Keratinocyte (primary cell): Measurements from ENCODE around the gene ADAT3.

Experiments used
- CTCF ChIP-seq, 3 experiments: IDR thresholded peaks in 1 of 3; conservative IDR thresholded peaks in 1 of 3; optimal IDR thresholded peaks in 1 of 3; 2 replicates in 2 of 3; 3 replicates in 1 of 3; pipeline versions ENCODE3 to v1.5.1; 2011; ENCODE audit warnings: low read length in 3 of 3, mild to moderate bottlenecking in 3 of 3, moderate library complexity in 2 of 3, control low read depth in 1 of 3, inconsistent platforms in 1 of 3; ENCODE audit not compliant: insufficient read depth in 2 of 3; ENCODE audit errors: extremely low read depth in 1 of 3
- EZH2 ChIP-seq: IDR thresholded peaks from one replicate; pipeline ENCODE4 v1.6.1; 2012; ENCODE audit warnings: inconsistent platforms, mild to moderate bottlenecking, low read length, moderate library complexity

GRCh38 chr19:1957562-1958248 is 52.5 kb downstream of the ADAT3 start:
- TF ChIP-seq CTCF (optimal IDR thresholded peaks at IDR 0.05 in 1 of 3, IDR thresholded peaks at IDR 0.05 in 1 of 3, conservative IDR thresholded peaks at IDR 0.05 in 1 of 3; ENCODE audit: extremely low read depth in 1 of 3, insufficient read depth in 2 of 3, low read length in 3 of 3): no peak
- no peak for TF ChIP-seq EZH2
